Measurements from ENCODE around the gene EXOC1.

- TF ChIP-seq, protein P1, sequence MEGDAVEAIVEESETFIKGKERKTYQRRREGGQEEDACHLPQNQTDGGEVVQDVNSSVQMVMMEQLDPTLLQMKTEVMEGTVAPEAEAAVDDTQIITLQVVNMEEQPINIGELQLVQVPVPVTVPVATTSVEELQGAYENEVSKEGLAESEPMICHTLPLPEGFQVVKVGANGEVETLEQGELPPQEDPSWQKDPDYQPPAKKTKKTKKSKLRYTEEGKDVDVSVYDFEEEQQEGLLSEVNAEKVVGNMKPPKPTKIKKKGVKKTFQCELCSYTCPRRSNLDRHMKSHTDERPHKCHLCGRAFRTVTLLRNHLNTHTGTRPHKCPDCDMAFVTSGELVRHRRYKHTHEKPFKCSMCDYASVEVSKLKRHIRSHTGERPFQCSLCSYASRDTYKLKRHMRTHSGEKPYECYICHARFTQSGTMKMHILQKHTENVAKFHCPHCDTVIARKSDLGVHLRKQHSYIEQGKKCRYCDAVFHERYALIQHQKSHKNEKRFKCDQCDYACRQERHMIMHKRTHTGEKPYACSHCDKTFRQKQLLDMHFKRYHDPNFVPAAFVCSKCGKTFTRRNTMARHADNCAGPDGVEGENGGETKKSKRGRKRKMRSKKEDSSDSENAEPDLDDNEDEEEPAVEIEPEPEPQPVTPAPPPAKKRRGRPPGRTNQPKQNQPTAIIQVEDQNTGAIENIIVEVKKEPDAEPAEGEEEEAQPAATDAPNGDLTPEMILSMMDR (IDR thresholded peaks at IDR 0.05; ENCODE audit: low read depth, low read length, poor library complexity, severe bottlenecking), result no peak
- no peak for TF ChIP-seq EZH2phosphoT487 (IDR thresholded peaks at IDR 0.05; ENCODE audit: borderline replicate concordance, low read length)
These were observed at the start of gene EXOC1 for GRCh38 chr4:55853484-55854046.
